Astrocyte (in vitro differentiated cells and primary cell): ENCODE measurements around the gene CACNA1A. TPM values are rescaled to one million over a fixed set of nuclear protein-coding genes. Genes with fewer than 3 reads are reported as not detected.

Experiments used
- DNase-seq: peaks from one replicate; pipeline ENCODE4 v3.0.0-alpha.2; 2010; ENCODE audit warnings: low read depth
- FAIRE-seq: peaks from 2 replicates; lab custom pipeline; 2011; peaks lifted over from hg19 to GRCh38; lab: Jason Lieb, UNC
- H2AFZ ChIP-seq: 2 replicates; pipeline ENCODE4 v1.6.0; 2012; ENCODE audit warnings: low read depth, low read length, inconsistent platforms
- H3K27ac ChIP-seq: 2 replicates; pipeline ENCODE4 v1.5.1; 2011; ENCODE audit warnings: low read depth, low read length, inconsistent platforms
- H3K27me3 ChIP-seq: 2 replicates; pipeline ENCODE4 v1.6.0; 2011; ENCODE audit warnings: low read length, inconsistent platforms; ENCODE audit not compliant: insufficient read depth
- H3K36me3 ChIP-seq: 2 replicates; pipeline ENCODE4 v1.5.1; 2011; ENCODE audit warnings: low read length, inconsistent platforms; ENCODE audit not compliant: insufficient read depth
- H3K4me1 ChIP-seq: 2 replicates; pipeline ENCODE4 v1.5.1; 2011; ENCODE audit warnings: low read length, inconsistent platforms; ENCODE audit not compliant: insufficient read depth
- H3K4me2 ChIP-seq: 2 replicates; pipeline ENCODE4 v1.6.0; 2012; ENCODE audit warnings: low read length, inconsistent platforms
- H3K4me3 ChIP-seq: 2 replicates; pipeline ENCODE4 v1.5.1; 2011; ENCODE audit warnings: low read depth, mild to moderate bottlenecking, low read length, inconsistent platforms; ENCODE audit not compliant: insufficient read depth
- H3K79me2 ChIP-seq: 2 replicates; pipeline ENCODE4 v1.6.0; 2012; ENCODE audit warnings: mild to moderate bottlenecking, low read length, inconsistent platforms; ENCODE audit not compliant: insufficient read depth
- H3K9ac ChIP-seq: 2 replicates; pipeline ENCODE4 v1.6.0; 2012; ENCODE audit warnings: mild to moderate bottlenecking, low read length, inconsistent platforms
- H3K9me3 ChIP-seq: 2 replicates; pipeline ENCODE4 v1.5.1; 2012; ENCODE audit warnings: low read depth, mild to moderate bottlenecking, low read length, inconsistent platforms; ENCODE audit not compliant: insufficient read depth
- H4K20me1 ChIP-seq: 2 replicates; pipeline ENCODE4 v1.6.0; 2012; ENCODE audit warnings: low read length, inconsistent platforms; ENCODE audit not compliant: insufficient read depth
- H3K27ac Mint-ChIP-seq: one replicate; pipeline ENCODE4 v1.8.0; 2021; ENCODE audit warnings: mild to moderate bottlenecking, mixed read lengths; ENCODE audit not compliant: unreplicated experiment
- H3K27me3 Mint-ChIP-seq: one replicate; pipeline ENCODE4 v1.8.0; 2021; ENCODE audit warnings: low read depth, mixed read lengths; ENCODE audit not compliant: unreplicated experiment
- H3K36me3 Mint-ChIP-seq: one replicate; pipeline ENCODE4 v1.8.0; 2021; ENCODE audit warnings: low read depth, mixed read lengths; ENCODE audit not compliant: unreplicated experiment
- H3K4me1 Mint-ChIP-seq: one replicate; pipeline ENCODE4 v1.8.0; 2021; ENCODE audit warnings: low read depth, mixed read lengths; ENCODE audit not compliant: unreplicated experiment
- H3K4me3 Mint-ChIP-seq: one replicate; pipeline ENCODE4 v1.8.0; 2021; ENCODE audit warnings: mild to moderate bottlenecking, moderate library complexity, mixed read lengths; ENCODE audit not compliant: unreplicated experiment
- H3K9me3 Mint-ChIP-seq: one replicate; pipeline ENCODE4 v1.8.0; 2021; ENCODE audit warnings: mild to moderate bottlenecking, mixed read lengths; ENCODE audit not compliant: unreplicated experiment
- EZH2 ChIP-seq: IDR thresholded peaks from 2 replicates; pipeline ENCODE4 v1.6.1; 2012; ENCODE audit warnings: mild to moderate bottlenecking, low read length, inconsistent platforms; ENCODE audit not compliant: insufficient read depth
- total RNA-seq: library from RNA; stranded (reverse); gene quantifications from 2 replicates; pipeline ENCODE4 v1.2.1, GENCODE V29; 2021
- TF ChIP-seq, protein P1 (sequence below): IDR thresholded peaks from 2 replicates; pipeline ENCODE4 v1.5.1; 2011; ENCODE audit warnings: low read depth, mild to moderate bottlenecking, inconsistent platforms, low read length, moderate library complexity; ENCODE audit not compliant: insufficient read depth

CACNA1A gene
- total RNA-seq, 1 donor from 2014 or later, result 9.4 TPM

- H3K4me3 Mint-ChIP-seq, result no peak overlapping the region
- H3K27ac Mint-ChIP-seq, result no peak overlapping the region
- FAIRE-seq, result peak; percentile 96
These were observed 229.0 kb downstream of the CACNA1A start for GRCh38 chr19:13277104-13277809.

DNA sequence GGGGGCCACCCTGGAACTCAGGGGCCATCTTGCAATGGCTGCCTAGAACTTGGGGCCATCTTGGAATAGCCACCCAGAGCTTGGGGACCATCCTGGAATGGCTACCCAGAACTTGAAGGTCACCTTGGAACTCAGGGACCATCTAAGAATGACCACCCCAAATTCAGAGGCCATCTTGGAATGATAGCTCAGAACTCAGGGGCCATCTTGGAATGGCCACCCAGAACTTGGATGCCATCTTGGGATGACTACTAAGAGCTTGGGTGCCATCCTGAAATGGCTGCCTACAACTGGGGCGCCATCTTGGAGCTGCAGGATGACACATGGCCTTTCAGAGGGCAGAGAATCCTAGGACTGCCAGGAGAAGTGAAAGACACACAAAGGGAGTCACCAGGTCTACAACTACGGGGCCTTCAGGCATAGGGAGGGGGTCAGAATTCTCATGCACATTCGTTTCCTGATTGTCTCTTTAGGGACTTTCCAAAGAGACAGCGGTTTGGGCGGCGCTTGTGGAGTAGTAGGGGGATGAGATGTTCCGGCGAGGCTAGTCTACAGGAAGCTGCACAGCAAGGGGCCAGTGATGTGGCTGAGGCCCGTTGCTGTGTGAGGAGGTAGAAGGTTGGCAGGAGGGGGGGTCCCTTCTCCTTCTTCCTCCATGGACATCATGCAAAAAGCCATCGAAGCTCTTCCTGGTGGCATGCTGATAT is 231.1 kb downstream of the CACNA1A start:
- peaks cover 6% of the 10 kb centered on the region for H3K4me1 Mint-ChIP-seq
- H3K27ac Mint-ChIP-seq, result no peak overlapping the region
- H3K36me3 Mint-ChIP-seq, result peaks cover 13% of the 10 kb centered on the region
- FAIRE-seq, result no peak
- H3K27ac ChIP-seq, result no peak overlapping the region
- DNase-seq, result no peak
- TF ChIP-seq EZH2, result no peak
- TF ChIP-seq, protein P1, sequence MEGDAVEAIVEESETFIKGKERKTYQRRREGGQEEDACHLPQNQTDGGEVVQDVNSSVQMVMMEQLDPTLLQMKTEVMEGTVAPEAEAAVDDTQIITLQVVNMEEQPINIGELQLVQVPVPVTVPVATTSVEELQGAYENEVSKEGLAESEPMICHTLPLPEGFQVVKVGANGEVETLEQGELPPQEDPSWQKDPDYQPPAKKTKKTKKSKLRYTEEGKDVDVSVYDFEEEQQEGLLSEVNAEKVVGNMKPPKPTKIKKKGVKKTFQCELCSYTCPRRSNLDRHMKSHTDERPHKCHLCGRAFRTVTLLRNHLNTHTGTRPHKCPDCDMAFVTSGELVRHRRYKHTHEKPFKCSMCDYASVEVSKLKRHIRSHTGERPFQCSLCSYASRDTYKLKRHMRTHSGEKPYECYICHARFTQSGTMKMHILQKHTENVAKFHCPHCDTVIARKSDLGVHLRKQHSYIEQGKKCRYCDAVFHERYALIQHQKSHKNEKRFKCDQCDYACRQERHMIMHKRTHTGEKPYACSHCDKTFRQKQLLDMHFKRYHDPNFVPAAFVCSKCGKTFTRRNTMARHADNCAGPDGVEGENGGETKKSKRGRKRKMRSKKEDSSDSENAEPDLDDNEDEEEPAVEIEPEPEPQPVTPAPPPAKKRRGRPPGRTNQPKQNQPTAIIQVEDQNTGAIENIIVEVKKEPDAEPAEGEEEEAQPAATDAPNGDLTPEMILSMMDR, result no peak
- H3K9ac ChIP-seq, result no peak overlapping the region
- no peak overlapping the region for H3K4me3 Mint-ChIP-seq
- H3K4me1 ChIP-seq, result peaks cover 3% of the 10 kb centered on the region
- no peaks in the 10 kb centered on the region for H4K20me1 ChIP-seq
- H3K9me3 Mint-ChIP-seq, result peaks cover 6% of the 10 kb centered on the region
- no peak overlapping the region for H2AFZ ChIP-seq
- no peaks in the 10 kb centered on the region for H3K79me2 ChIP-seq
- H3K36me3 ChIP-seq, result no peaks in the 10 kb centered on the region
- no peak overlapping the region for H3K4me2 ChIP-seq
- peaks cover 2% of the 10 kb centered on the region for H3K9me3 ChIP-seq
- no peaks in the 10 kb centered on the region for H3K27me3 ChIP-seq
- H3K27me3 Mint-ChIP-seq, result peaks cover 4% of the 10 kb centered on the region
- no peak overlapping the region for H3K4me3 ChIP-seq

More at GRCh38 chr19:13277104-13277809, 229.0 kb downstream of the CACNA1A start:
- H3K4me1 Mint-ChIP-seq, result peaks cover 6% of the 10 kb centered on the region
- peaks cover 6% of the 10 kb centered on the region for H3K9me3 Mint-ChIP-seq
- Histone ChIP-seq H3K79me2 (no peaks in the 10 kb centered on the region), H3K9ac (peak overlapping the region; percentile 45), H3K4me2 (peak overlapping the region; percentile 40), H4K20me1 (no peaks in the 10 kb centered on the region), H3K4me1 (peaks cover 3% of the 10 kb centered on the region), H2AFZ (peak overlapping the region; percentile 54), H3K9me3 (peaks cover 2% of the 10 kb centered on the region), H3K27me3 (no peaks in the 10 kb centered on the region), H3K36me3 (no peaks in the 10 kb centered on the region), H3K4me3 (no peak overlapping the region), H3K27ac (no peak overlapping the region)
- TF ChIP-seq, protein P1, result peak; percentile 55
- no peak for TF ChIP-seq EZH2
- peaks cover 8% of the 10 kb centered on the region for H3K36me3 Mint-ChIP-seq
- peaks cover 4% of the 10 kb centered on the region for H3K27me3 Mint-ChIP-seq
- DNase-seq, result peak; percentile 48
